Thyroid gland (tissue), 4 donors: ENCODE results near the gene MAP2K1. TPM values are rescaled to one million over a fixed set of nuclear protein-coding genes. Genes with fewer than 3 reads are reported as not detected.
"Not testable (repeated sequence)": the region's sequence is repeated elsewhere in the genome, so short reads cannot be mapped to it uniquely, and the experiment has no call there.

ENCODE experiments used
- DNase-seq, 2 donors: peaks; one replicate each; pipeline ENCODE4 v3.0.0-alpha.2; 2019
- H3K27ac ChIP-seq, 3 donors: fragments of 200-600 bp; sonication (generic); 1 replicate in 2 of 3; 2 replicates in 1 of 3; pipeline ENCODE4 v1.5.1; 2016 to 2019; ENCODE audit warnings: mild to moderate bottlenecking in 1 of 3, moderate library complexity in 1 of 3
- H3K27me3 ChIP-seq: fragments of 200-600 bp; sonication (generic); one replicate; pipeline ENCODE4 v1.5.1; 2019
- H3K36me3 ChIP-seq, 2 donors: fragments of 200-600 bp; sonication (generic); one replicate each; pipeline ENCODE4 v1.5.1; 2016 to 2019
- H3K4me1 ChIP-seq, 2 donors: fragments of 200-600 bp; sonication (generic); one replicate each; pipeline ENCODE4 v1.5.1; 2017 to 2019
- H3K4me3 ChIP-seq, 3 donors: fragments of 200-600 bp; sonication (generic); replicated peaks in 1 of 3; 1 replicate in 2 of 3; 2 replicates in 1 of 3; pipeline ENCODE4 v1.5.1; 2016; ENCODE audit warnings: mild to moderate bottlenecking in 1 of 3
- H3K9me3 ChIP-seq: fragments of 200-600 bp; sonication (generic); one replicate; pipeline ENCODE4 v1.5.1; 2017
- CTCF ChIP-seq, 6 experiments: fragments of 200-600 bp in 3 of 6; fragments of 450-650 bp in 3 of 6; sonication (generic) in 3 of 6; IDR thresholded peaks; one replicate each; pipeline ENCODE4 v1.5.1; 2016 to 2019; ENCODE audit warnings: antibody characterized with exemption in 6 of 6, mild to moderate bottlenecking in 2 of 6, inconsistent platforms in 1 of 6, moderate library complexity in 1 of 6
- POLR2A ChIP-seq, 2 donors: fragments of 450-650 bp; IDR thresholded peaks; one replicate each; pipeline ENCODE4 v1.6.1; 2017; ENCODE audit warnings: antibody characterized with exemption in 2 of 2, mild to moderate bottlenecking in 2 of 2, moderate library complexity in 1 of 2
- WGBS, 2 donors: methylation state at CpG; one replicate each; pipeline ENCODE4 v1.1.5; 2017; 5-methylcytosine and 5-hydroxymethylcytosine counted together
- intact Hi-C: fragments of 100-400 bp; cut with DNase I; formaldehyde crosslinking; loops from one replicate; pipeline ENCODE4 v1.15.1; 2023
- total RNA-seq, 4 donors: library from RNA; depleted of rRNA; stranded (reverse); fragments of >200 nt; gene quantifications; one replicate each; pipeline ENCODE4 v1.2.3, GENCODE V29; 2016

Gene MAP2K1
- total RNA-seq, 4 donors from 2014 or later, result 18.1 to 25.4 (median 25.3) TPM

- no peak overlapping the region for H3K27ac ChIP-seq
- no peaks in the 10 kb centered on the region for H3K4me1 ChIP-seq
- H3K36me3 ChIP-seq, result no peaks in the 10 kb centered on the region
- TF ChIP-seq POLR2A (IDR thresholded peaks at IDR 0.05), result no peak
- no peak for TF ChIP-seq CTCF (IDR thresholded peaks at IDR 0.05)
- H3K9me3 ChIP-seq, result no peaks in the 10 kb centered on the region
- H3K27me3 ChIP-seq, result no peaks in the 10 kb centered on the region
- no peak for DNase-seq
- H3K4me3 ChIP-seq, result no peak overlapping the region
- intact Hi-C loops, result no loop called here
- 81 to 92% methylated on average over 4 of the region's 4 CpGs for WGBS, 2 donors
Observed at GRCh38 chr15:66462627-66463026, 75.9 kb downstream of the MAP2K1 start.

GRCh38 chr15:66465294-66465693, 78.6 kb downstream of the MAP2K1 start:
- DNase-seq, H3K4me1 ChIP-seq, H3K4me3 ChIP-seq, H3K27me3 ChIP-seq, intact Hi-C loops, H3K9me3 ChIP-seq, H3K27ac ChIP-seq, H3K36me3 ChIP-seq: not testable (repeated sequence)
- 93 to 97% methylated on average over 6 of the region's 6 CpGs for WGBS, 2 donors

GRCh38 chr15:66467162-66468040, 80.7 kb downstream of the MAP2K1 start:
- H3K27ac ChIP-seq, H3K9me3 ChIP-seq, H3K4me3 ChIP-seq, DNase-seq, intact Hi-C loops, H3K27me3 ChIP-seq, H3K4me1 ChIP-seq, H3K36me3 ChIP-seq: not testable (repeated sequence)
- 98 to 99% methylated on average over 11 of the region's 11 CpGs for WGBS, 2 donors

GRCh38 chr15:66470825-66471224, 84.1 kb downstream of the MAP2K1 start:
- DNase-seq, H3K27me3 ChIP-seq, H3K36me3 ChIP-seq, H3K27ac ChIP-seq, intact Hi-C loops, H3K9me3 ChIP-seq, H3K4me1 ChIP-seq, H3K4me3 ChIP-seq: not testable (repeated sequence)
- whole genome bisulfite sequencing, 2 donors, result 75 to 78% methylated on average over 4 of the region's 4 CpGs

GRCh38 chr15:66472176-66472999, 85.7 kb downstream of the MAP2K1 start:
- Histone ChIP-seq H3K4me3 (no peak overlapping the region), H3K36me3 (no peaks in the 10 kb centered on the region), H3K4me1 (no peaks in the 10 kb centered on the region), H3K27ac (no peak overlapping the region), H3K9me3 (no peaks in the 10 kb centered on the region), H3K27me3 (no peaks in the 10 kb centered on the region)
- 81 to 86% methylated on average over 8 of the region's 8 CpGs for WGBS, 2 donors
- intact Hi-C loops, result no loop called here
- TF ChIP-seq POLR2A (IDR thresholded peaks at IDR 0.05), result no peak
- TF ChIP-seq CTCF (IDR thresholded peaks at IDR 0.05), result no peak
- DNase-seq, result no peak

GRCh38 chr15:66474135-66474534, 87.4 kb downstream of the MAP2K1 start:
- Histone ChIP-seq H3K27ac (no peak overlapping the region), H3K4me1 (no peaks in the 10 kb centered on the region), H3K27me3 (no peaks in the 10 kb centered on the region), H3K9me3 (no peaks in the 10 kb centered on the region), H3K36me3 (no peaks in the 10 kb centered on the region), H3K4me3 (no peak overlapping the region)
- 61 to 78% methylated on average over 2 of the region's 2 CpGs for whole genome bisulfite sequencing, 2 donors
- intact Hi-C loops, result no loop called here
- DNase-seq, result no peak
- TF ChIP-seq CTCF (IDR thresholded peaks at IDR 0.05) (no peak), POLR2A (IDR thresholded peaks at IDR 0.05) (no peak)
